Kasumi-1 (cell line): ENCODE measurements around the gene CYSRT1.

Source experiments
- DNase-seq, 2 experiments: peaks; one replicate each; lab custom pipeline; 2025; lab: John Stamatoyannopoulos, UW

Gene CYSRT1

DNA sequence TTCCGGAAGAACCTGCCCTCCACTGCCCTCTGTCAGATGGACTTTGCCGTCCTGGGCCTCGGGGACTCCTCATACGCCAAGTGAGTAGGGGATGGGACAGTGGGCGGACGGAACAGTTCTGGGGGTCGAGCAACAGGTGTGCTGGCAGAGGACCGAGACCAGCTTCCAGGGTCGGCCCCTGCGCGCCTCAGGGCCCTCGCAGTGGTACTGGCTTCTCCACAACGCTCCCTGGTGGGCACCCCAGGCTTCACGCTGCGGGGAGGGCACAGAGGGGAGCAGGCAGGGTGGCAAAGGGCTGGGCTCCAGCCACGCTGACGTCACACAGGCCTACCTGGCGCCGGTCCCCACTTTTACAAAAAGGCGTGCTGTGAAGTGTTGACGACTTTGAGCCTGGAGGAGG is 12.5 kb upstream of the CYSRT1 start:
- no peak for DNase-seq

DNA sequence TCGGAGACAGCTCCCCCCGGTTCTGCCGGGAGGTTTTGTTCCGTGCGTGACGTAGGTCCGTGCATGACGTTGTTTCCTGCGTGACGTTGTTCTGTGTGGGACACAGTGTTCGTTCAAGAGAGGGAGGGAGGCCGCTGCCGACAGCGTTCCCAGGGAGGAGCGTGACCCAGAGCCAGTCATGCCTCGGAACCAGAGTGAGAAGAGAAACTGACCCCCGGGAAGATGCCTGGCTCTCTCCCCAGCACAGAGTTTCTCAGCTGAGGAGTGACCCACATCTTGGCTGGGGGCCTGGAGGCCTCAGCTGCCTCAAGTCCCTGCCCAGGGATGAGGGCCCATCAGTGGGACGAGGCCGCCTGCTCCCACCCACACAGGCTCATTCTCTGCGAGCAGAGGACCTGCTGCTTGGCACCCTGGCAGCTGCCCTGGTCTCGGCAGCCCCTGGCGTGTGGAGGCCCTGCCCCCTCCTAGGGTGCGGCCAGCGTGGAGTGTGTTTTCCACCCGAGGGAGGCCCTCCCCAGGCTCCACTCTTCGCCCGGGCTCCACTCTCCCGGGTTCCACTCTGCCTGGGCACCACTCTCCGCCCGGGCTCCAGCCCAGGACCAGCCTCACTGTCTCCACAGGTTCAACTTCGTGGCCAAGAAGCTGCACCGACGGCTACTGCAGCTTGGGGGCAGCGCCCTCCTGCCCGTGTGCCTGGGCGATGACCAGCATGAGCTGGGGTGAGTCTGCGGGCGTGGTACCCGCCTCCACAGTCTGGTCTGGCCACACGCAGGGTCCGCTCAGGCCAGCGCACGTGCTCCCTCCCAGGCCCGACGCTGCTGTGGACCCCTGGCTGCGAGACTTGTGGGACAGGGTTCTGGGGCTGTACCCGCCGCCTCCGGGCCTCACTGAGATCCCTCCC is 11.6 kb upstream of the CYSRT1 start:
- no peak for DNase-seq

DNA sequence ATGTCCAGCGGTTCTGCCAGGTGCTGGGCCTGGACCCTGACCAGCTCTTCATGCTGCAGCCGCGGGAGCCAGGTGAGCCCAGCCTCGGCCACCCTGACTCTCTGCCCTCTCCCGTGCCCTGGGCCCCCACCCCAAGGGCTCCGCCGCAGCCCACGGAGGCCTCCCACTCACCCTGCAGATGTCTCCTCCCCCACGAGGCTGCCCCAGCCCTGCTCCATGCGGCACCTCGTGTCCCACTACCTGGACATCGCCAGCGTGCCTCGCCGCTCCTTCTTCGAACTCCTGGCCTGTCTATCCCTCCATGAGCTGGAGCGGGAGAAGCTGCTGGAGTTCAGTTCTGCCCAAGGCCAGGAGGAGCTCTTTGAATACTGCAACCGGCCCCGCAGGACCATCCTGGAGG is 10.4 kb upstream of the CYSRT1 start:
- no peak for DNase-seq

DNA sequence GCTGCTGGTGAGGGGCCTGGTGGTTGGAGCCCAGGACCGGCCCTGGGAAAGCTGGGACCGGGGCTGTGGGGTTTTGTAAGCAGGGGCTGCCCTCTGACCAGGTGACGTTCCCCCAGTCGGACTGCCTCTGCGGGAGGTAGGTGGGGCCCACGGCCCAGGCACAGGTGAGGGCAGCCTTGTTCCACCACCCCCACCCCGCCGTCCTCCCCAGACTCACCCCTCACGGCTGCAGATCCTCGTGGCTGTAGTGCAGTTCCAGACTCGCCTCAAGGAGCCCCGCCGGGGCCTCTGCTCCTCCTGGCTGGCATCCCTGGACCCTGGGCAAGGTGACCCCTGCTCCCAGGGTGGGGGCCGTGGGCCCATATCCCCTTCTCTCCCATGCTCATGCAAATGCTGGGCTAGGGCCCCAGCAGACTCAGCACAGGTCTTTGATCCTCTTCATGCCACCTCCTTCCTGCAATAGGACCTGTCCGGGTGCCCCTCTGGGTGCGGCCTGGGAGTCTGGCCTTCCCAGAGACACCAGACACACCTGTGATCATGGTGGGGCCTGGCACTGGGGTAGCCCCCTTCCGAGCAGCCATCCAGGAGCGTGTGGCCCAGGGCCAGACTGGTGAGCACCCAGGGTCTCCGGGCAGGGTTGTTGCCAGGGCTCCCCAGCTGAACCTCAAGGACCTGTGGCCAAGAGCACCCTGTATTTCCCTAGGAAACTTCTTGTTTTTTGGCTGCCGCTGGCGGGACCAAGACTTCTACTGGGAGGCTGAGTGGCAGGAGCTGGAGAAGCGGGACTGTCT is 9.6 kb upstream of the CYSRT1 start:
- no peak for DNase-seq

DNA sequence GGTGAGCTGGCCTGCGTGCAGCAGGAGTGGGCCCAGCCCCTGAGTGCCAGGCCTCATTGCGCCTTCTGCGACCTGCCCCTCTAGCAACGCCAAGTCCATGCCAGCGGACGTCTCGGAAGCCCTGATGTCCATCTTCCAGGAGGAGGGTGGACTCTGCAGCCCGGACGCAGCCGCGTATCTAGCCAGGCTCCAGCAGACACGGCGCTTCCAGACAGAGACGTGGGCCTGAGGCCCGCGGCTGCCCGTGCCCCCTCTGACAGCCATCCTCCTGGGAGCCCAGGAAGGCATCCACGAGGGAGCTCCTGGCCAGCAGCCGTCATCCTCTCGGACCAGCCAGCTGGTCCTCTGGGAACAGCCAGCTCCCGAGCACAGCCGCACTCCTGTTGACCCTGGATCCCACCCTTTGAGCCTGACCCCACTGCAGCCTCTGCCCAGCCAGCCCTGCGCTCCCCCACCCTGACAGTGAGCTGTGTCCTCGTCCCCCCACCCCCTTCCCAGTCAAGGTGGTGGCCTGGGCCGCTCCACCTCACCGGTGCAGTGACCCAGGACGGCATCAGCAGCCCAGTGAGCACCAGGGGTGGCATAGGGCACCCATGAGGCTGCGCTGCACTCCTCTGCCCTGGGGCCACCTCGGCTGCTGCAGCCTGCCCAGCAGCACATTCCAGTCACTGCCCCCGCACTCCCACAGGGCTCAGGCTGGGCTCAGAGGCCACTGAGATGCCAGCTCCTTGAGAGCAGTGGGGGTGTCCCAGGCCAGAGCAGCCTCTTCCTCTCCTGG is 8.6 kb upstream of the CYSRT1 start:
- DNase-seq = no peak

DNA sequence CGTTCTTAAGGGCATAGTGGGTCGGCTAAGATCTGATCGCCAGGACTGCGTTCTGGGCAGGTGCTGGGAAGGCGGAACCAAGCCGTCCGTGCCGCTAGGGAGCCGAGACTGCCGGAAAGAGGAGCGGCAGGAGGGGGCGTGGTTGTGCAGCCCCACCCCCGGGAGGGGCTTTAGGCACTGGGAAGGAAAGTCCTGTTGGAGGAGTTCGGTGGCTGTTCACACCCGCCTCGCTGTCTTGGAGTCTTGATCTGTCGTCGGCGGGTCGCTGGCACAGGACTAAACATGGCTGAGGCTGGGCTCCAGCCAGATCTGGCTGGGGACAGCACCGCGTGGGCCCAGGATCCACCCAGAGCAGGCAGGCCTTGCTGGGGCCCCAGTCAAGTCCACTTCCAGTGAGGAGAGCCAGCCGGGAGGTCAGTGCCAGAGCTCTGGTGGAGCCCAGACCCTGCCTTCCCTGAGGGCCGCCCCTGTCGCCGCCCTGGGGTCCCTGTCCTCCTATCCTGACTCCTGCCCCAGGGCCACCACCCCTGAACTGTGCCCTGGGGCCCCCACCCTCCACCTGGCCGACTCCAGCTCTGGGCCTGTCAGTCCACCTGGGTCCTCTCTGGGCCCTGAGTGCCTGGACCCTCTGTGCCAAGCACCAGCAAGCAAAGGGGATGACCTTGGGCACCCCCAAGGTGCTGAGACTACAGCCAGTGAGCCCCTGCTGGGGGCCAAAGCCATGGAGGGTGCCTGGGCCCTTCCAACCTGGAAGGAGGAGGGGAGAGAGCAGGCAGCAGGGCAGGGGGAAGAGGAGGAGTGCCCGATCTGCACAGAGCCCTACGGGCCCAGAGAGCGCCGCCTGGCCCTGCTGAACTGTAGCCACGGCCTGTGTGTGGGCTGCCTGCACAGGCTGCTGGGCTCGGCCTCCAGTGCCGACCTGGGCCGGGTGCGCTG is 7.4 kb upstream of the CYSRT1 start:
- DNase-seq = peak; percentile 74 to 76

DNA sequence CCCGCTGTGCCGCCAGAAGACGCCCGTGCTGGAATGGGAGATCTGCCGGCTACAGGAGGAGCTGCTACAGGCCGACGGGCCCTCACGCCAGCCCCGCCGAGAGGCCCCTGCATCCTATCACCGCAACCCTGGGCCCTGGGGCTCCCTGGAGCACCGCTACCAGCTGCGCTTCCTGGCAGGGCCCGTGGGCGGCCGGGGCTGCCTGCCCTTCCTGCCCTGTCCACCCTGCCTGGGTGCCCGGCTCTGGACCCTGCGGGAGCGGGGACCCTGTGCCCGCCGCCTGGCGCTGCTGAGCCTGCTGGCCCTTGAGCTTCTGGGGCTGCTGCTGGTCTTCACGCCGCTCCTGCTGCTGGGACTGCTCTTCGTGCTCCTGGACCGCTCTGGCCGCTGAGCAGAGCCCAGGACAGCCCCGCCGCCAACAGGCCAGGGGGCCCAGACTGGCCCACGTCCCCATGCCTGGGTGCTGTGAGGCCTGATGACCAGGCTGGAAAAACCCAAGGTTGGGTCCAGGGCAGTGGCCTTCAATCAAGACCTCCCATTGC is 6.7 kb upstream of the CYSRT1 start:
- no peak for DNase-seq

DNA sequence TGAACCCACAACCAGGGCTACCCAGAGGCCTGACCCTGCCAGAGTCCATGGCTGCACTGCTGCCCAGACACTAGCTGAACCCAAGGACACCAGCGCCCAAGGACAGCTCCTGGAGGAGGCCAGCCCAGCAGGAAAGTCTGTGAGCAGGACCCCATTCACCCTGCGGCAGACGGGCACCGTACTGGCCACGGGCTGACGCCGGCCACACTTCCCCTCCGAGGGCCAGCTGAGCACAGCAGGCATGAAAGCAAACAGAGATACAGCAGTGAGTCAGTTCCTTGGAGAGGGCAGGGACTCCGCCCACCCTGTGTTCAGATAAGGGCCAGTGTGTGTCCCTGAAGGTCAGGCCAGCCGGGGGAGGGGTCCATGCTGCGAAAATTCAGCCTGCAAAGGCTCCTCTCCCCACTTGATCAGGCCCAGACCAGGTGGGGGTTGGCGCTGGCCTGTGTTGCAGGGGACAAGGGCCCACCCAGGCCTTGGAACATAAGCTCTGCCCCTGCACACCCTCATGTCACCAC is 6.2 kb upstream of the CYSRT1 start:
- no peak for DNase-seq

DNA sequence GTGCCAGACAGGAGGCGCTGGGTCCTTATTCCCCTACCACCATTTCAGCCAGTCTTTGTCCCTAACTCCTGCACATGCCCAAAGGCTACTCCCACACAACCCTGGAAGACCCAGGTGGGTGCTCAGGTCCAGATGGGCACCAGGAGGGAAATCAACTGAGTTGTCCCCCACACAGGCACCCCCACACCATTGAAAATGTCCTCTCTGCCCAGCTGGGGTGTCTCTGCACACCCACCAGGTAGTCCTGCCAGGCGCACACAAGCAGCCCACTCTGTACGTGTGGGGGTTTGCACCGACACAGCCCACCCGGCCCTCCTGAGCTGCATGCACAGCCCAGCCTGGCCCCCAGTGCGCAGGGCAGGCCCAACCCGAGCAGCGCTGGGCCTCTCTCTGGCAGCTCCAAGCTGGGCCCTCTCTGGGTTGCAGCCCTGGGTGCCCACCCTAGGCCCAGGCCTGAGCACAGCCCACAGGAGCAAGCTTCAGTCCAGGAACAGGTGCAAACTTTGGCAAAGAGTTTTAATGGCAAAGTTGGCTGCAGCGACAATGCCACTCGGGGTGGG is 5.1 kb upstream of the CYSRT1 start:
- DNase-seq = no peak

DNA sequence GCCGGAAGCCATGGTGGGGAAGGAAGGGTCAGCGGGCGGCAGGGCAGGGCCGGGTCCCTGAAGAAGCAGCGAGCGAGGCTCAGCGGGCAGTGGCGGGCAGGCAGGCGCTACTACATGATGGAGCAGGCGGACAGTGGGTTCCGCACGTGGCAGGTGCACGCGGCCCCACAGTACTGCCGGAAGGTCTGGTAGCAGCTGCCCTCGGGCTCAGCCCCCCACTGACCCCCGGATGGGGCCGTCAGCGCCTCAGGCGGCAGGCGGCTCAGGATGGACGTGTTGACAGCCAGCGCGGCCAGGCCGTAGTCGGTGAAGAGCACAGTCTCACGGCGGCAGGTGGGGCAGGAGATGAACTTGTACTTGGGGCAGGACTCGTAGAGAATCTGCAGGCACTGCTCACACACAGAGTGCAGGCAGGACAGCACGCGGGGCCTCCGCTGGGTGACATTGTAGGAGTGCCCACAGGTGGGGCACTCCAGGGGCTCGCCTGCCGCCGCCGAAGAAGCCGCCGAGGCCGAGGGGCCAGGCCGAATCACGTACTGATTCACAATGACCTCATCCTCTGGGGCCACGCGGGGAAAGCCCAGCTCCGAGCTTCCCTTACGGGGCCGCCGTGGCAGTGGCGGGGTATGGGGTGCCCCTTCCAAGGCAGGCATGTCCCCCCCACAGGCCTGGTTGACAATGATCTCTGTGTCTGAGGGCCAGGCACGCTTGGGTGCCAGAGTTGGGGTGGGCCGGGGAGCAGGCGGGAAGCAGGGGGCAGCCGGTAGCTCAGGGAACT is 4.5 kb upstream of the CYSRT1 start:
- DNase-seq = no peak

DNA sequence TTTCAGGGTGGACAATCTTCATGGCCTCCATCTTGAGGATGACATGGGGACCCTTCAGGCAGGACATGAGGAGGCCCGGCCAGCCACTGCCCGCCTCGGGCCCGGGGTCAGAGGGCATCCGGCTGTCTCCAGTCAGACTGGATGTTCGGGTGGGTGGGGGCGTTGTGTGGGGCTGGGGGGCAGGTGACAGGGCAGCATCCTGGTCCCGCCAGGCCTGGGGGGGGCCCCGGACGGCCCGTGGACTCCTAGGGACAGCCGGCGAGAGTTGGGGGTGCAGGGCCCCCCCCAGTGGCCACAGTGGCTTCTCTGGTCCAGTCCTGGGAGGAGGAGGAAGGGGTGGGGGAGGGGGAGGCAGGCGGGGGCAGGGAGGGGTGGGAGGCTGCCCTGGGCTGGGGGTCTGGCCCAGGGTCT is 3.9 kb upstream of the CYSRT1 start:
- no peak for DNase-seq

DNA sequence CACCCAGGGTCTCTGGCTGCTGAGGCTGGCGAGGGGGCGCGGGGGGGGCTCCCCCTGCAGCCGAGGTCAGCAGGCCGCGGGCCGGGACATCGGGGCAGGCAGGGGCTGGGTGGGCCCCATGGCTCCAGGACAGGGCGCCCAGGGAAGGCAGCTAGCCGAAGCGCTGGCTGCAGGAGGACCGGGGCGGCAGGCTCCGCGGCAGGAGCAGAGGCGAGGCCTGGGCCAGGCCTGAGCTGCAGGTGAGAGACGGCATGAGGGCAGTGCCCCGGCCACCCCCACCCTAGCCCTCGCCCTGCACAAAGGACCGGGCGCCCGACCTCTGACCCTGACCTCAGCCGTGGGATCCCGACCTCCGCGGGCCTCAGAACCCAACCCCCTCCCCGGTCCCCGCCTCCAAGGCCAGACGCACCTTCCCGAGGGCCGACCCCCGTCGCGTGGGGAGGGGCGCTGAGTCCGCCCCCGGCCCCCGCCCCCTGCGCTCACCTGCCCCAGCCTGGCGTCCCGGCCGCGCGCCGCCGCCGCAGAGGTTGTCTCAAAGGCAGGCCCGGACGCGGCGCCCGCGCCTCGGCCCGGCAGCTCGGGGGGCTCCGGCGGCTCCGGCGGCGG is 3.4 kb upstream of the CYSRT1 start:
- DNase-seq = no peak

DNA sequence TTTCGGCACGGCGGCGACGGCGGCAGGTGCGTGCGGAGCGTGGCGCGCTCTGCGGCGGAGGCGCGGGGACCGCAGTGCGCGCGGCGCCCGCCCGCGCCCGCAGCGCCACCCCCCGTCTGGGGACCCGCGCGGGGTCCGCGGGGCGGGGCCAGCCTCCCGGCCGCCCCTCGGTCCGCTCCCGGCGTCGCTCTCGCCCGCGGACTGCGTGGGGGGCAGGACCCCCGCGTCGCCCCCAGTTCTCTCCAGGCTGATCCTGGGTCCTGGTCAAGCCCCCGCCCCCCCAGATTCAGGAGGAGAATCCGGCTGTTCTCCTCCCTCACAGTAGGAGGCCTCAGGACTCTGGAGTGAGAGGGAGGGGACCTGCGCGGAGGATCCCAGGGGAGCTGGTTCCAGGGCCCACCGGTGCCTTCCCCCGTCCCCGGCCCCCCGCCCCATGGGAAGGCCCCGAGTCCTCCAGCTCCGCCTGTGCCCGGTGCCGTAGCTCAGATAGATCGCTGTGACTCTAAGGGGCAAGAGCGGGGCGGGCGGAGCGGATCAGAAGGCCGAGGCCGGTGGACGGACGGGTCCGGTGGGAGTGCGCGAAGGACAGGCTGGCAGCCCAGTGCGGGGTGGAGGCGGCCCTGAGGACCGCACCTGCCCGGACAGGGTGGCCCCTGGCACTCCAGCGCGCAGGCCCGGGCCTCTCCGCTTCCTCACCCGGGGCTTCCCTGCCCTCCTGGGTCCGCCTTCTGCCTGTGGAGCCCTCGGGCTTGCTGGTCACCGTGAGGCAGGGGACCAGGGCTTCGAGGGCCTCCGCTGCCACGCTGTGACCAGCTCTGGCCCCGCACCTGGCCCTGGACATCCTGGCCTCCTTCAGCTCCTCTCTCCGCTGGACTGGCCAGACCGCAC is 2.5 kb upstream of the CYSRT1 start, which contains the start of gene RNF208:
Gene RNF208 (minus strand): TSS at position 51 of the 888 bp plus-strand sequence. CDS start 1,028 bp downstream, outside the sequence.
- no peak for DNase-seq

DNA sequence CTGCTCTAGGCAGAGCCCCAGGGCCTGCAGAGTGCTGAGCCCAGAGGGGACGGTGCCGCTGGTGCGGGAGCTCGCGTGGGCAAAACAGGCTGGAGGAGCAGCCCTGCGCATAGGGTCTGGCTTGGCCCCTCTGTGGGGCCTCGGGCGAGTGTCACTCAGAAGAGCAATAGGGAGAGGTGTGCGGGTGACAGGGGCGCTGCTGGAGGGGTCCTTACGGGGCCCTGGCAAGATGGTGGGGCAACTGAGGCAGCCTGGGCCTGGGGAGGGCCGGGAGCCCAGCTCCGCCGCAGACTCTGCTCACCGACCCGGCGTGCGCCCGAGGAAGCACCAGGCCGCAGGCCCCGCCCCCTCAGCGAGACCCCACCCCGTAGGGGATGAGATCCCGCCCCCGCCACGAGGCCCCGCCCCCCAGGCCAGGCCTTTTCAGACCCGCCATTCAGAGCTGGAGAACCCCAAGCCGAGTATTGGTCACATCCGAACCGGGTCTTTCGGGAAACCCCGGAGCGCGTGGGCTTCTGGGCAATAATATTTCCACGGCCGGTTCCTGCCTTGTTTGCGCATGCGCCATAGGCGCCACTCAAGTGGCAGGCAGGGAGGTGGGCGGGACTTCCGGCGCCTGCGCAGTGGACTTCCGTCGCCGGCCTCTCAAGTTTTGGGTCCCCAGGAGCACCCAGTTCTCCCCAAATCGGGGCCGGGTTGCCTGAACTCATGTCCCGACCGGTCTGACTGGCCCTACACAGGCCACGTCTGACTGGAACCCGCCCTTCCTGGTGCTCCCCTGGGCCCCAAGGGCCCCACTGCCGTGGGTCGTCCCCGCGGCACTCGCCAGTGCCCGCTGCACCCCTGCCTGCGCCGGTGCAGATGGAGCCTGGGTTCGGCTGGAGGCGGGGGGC is 1.6 kb upstream of the CYSRT1 start:
- peak; percentile 95 for DNase-seq

DNA sequence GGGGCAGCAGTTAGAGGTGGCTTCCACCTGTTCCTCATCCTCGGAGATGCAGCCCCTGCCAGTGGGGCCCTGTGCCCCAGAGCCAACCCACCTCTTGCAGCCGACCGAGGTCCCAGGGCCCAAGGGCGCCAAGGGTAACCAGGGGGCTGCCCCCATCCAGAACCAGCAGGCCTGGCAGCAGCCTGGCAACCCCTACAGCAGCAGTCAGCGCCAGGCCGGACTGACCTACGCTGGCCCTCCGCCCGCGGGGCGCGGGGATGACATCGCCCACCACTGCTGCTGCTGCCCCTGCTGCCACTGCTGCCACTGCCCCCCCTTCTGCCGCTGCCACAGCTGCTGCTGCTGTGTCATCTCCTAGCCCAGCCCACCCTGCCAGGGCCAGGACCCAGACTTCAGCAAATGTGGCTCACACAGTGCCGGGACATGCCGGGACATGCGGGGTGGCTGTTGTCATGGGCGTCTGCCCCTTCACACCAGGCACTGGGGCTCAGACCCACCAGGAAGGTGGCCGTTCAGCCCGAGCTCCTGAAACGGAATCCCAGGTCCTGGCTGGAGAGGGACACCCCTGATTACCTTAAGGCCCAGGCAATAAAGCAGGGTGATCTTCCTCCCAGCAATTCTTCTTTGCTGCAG is 841 bp downstream of the CYSRT1 start:
- no peak for DNase-seq

DNA sequence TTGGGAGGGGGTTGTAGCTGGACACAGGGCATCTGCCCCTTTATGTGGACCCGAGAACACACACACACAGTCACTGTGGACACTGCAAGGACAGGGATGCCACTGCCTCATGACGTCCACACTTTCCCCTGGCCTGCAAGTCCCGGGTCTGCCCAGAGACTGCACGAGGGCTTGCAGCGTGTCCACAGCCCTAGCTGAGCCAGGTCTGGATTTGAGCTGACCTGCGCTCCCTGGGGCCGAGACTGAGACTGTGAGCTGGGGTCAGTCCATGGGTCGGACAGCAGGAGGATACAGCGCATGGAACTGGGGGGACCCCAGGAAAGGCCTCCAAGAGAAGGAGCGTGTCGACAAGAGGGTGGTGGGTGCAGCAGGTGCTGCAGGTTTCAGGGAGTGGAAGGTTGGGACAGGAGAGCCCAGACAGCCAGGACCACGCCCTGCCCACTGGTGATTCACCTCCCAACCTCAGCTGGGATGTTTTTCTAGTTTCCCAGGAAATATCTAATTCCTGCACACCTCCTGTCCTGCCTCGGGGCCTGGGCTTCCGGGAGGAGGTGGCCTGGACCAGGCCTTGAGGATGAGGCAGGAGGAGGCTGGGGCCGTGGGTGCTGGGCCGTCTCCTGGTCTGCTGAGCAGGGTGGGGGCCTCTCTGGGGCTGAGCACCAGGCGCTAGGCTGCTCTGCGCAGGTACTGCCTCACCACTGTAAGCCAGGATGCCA is 1.5 kb downstream of the CYSRT1 start:
- no peak for DNase-seq
